HL-60 (cell line): ENCODE measurements around the gene BANP.

Experiments
- DNase-seq, 2 experiments: peaks; one replicate each; pipeline ENCODE4 v3.0.0-alpha.2; 2010 to 2020; ENCODE audit warnings: low read depth in 1 of 2, low spot score in 1 of 2
- H3K27ac ChIP-seq: fragments of 250-450 bp; sonication (Bioruptor Pico); replicated peaks from 2 replicates; pipeline ENCODE4 v1.5.1; 2020; ENCODE audit warnings: mild to moderate bottlenecking, moderate library complexity
- H3K27me3 ChIP-seq: fragments of 250-450 bp; sonication (Bioruptor Pico); 2 replicates; pipeline ENCODE4 v1.5.1; 2021; ENCODE audit warnings: mild to moderate bottlenecking, moderate library complexity; ENCODE audit not compliant: insufficient read depth, poor library complexity, severe bottlenecking
- H3K4me3 ChIP-seq: replicated peaks from 2 replicates; pipeline ENCODE4 v1.5.1; 2011; ENCODE audit warnings: mild to moderate bottlenecking, control low read depth, low read length; ENCODE audit not compliant: insufficient read depth
- GABPA ChIP-seq: IDR thresholded peaks from 2 replicates; pipeline ENCODE4 v1.6.1; 2012; ENCODE audit warnings: low read depth
- POLR2AphosphoS5 ChIP-seq: IDR thresholded peaks from 2 replicates; pipeline ENCODE4 v1.6.1; 2012; ENCODE audit warnings: low read depth
- SPI1 ChIP-seq: IDR thresholded peaks from 2 replicates; pipeline ENCODE4 v1.6.1; 2012; ENCODE audit warnings: low read depth, mild to moderate bottlenecking, borderline replicate concordance
- TF ChIP-seq, protein P1 (sequence below): IDR thresholded peaks from one replicate; pipeline ENCODE4 v1.5.1; 2011; ENCODE audit warnings: low read length, control low read depth, inconsistent platforms; ENCODE audit not compliant: insufficient read depth
- TF ChIP-seq, protein P2 (sequence below): IDR thresholded peaks from 2 replicates; pipeline ENCODE4 v1.6.1; 2012; ENCODE audit warnings: low read depth; ENCODE audit not compliant: insufficient replicate concordance

The BANP gene

DNA sequence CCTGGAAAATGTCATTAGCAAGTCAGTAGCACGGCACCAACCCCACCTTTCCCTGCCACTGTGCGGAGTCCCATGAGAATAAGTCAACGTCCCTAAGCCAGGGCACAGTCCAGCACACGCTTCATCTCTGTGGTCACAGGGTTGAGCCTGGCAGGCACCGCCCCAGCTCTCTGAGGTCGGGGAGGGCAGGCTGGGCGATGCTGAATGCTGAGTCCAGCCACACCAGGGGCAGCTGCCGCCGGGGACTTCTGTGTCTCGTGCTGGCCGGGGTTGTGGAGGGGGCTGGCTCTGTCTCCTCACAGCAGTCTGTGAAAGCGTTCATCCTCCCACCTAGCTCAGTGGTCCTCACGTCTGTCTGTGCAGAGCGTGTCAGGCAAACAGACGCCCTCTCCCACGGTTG, 53.2 kb downstream of the BANP start:
- DNase-seq: no peak
- TF ChIP-seq, protein P1, sequence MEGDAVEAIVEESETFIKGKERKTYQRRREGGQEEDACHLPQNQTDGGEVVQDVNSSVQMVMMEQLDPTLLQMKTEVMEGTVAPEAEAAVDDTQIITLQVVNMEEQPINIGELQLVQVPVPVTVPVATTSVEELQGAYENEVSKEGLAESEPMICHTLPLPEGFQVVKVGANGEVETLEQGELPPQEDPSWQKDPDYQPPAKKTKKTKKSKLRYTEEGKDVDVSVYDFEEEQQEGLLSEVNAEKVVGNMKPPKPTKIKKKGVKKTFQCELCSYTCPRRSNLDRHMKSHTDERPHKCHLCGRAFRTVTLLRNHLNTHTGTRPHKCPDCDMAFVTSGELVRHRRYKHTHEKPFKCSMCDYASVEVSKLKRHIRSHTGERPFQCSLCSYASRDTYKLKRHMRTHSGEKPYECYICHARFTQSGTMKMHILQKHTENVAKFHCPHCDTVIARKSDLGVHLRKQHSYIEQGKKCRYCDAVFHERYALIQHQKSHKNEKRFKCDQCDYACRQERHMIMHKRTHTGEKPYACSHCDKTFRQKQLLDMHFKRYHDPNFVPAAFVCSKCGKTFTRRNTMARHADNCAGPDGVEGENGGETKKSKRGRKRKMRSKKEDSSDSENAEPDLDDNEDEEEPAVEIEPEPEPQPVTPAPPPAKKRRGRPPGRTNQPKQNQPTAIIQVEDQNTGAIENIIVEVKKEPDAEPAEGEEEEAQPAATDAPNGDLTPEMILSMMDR: no peak
- TF ChIP-seq GABPA (no peak), POLR2AphosphoS5 (no peak), SPI1 (no peak)
- TF ChIP-seq, protein P2, sequence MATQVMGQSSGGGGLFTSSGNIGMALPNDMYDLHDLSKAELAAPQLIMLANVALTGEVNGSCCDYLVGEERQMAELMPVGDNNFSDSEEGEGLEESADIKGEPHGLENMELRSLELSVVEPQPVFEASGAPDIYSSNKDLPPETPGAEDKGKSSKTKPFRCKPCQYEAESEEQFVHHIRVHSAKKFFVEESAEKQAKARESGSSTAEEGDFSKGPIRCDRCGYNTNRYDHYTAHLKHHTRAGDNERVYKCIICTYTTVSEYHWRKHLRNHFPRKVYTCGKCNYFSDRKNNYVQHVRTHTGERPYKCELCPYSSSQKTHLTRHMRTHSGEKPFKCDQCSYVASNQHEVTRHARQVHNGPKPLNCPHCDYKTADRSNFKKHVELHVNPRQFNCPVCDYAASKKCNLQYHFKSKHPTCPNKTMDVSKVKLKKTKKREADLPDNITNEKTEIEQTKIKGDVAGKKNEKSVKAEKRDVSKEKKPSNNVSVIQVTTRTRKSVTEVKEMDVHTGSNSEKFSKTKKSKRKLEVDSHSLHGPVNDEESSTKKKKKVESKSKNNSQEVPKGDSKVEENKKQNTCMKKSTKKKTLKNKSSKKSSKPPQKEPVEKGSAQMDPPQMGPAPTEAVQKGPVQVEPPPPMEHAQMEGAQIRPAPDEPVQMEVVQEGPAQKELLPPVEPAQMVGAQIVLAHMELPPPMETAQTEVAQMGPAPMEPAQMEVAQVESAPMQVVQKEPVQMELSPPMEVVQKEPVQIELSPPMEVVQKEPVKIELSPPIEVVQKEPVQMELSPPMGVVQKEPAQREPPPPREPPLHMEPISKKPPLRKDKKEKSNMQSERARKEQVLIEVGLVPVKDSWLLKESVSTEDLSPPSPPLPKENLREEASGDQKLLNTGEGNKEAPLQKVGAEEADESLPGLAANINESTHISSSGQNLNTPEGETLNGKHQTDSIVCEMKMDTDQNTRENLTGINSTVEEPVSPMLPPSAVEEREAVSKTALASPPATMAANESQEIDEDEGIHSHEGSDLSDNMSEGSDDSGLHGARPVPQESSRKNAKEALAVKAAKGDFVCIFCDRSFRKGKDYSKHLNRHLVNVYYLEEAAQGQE: no peak
- Histone ChIP-seq H3K4me3 (no peak overlapping the region), H3K27me3 (no peaks in the 10 kb centered on the region), H3K27ac (no peak overlapping the region)

DNA sequence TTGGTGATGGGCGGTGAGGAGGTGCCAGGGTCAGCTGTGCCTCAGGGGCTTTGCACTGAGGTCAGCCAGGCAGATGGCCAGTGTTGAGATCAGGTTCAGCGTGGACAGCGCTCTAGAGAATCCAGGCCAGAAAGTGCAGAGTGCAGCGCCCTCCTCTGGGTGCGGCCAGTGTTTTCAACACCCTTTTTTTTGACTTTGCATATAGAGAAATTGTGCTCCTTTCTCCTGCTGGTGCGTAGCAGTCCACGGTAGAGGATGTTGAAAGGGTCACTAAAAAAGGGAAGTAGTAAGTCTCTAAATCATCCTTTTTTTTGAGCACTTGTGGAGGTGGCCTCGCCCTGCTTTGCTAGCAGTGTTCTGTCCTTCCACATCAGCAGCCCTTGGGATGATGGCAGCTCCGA, 53.9 kb downstream of the BANP start:
- H3K27me3 ChIP-seq: no peaks in the 10 kb centered on the region
- H3K27ac ChIP-seq: no peak overlapping the region
- DNase-seq: peak; percentile 5 to 41

DNA sequence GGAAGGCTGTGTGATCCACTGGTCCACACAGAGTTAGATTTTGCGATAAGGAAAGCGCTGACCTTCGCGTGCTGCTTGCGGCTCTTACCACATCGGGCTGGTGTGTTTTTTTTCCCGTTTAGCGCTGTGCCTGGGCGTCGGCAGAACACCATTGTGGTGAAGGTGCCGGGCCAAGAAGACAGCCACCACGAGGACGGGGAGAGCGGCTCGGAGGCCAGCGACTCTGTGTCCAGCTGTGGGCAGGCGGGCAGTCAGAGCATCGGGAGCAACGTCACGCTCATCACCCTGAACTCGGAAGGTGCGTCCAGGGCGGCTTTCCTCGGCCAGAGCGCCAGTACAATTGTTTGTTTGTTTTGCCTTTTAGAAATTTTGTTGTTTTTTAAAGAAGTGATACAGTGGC, 54.7 kb downstream of the BANP start:
- TF ChIP-seq, protein P1: no peak
- TF ChIP-seq, protein P2: no peak
- TF ChIP-seq POLR2AphosphoS5 (no peak), GABPA (no peak), SPI1 (no peak)
- Histone ChIP-seq H3K27me3 (no peaks in the 10 kb centered on the region), H3K4me3 (no peak overlapping the region), H3K27ac (no peak overlapping the region)
- no peak for DNase-seq

More for the DNA sequence above, 53.9 kb downstream of the BANP start:
- TF ChIP-seq, protein P2: peak; percentile 84
- TF ChIP-seq, protein P1: peak; percentile 6
- no peak for TF ChIP-seq SPI1
- no peak for TF ChIP-seq GABPA
- TF ChIP-seq POLR2AphosphoS5: no peak
- no peak overlapping the region for H3K4me3 ChIP-seq
